Renal cortex interstitium (tissue), 11 donors: ENCODE results near the gene MED23. TPM values are rescaled to one million over a fixed set of nuclear protein-coding genes. Genes with fewer than 3 reads are reported as not detected.

Experiments
- DNase-seq, 11 donors: peaks; one replicate each; pipeline ENCODE4 v3.0.0-alpha.2; 2013; ENCODE audit warnings: low read depth in 9 of 11, low spot score in 4 of 11; ENCODE audit errors: extremely low read depth in 1 of 11
- polyA plus RNA-seq, 3 donors: library from polyadenylated mRNA; unstranded; fragments of 120-200 nt; gene quantifications; one replicate each; pipeline ENCODE4 v1.2.1, GENCODE V29; 2013; ENCODE audit not compliant: insufficient read length in 3 of 3

Gene MED23
- polyA plus RNA-seq, 3 donors = 43.6 to 63.0 (median 54.6) TPM

- no peak for DNase-seq
Measured at GRCh38 chr6:131592935-131593334, 35.1 kb downstream of the MED23 start.

GRCh38 chr6:131588643-131589042 is 39.4 kb downstream of the MED23 start:
- DNase-seq = no peak

GRCh38 chr6:131587909-131588308 is 40.1 kb downstream of the MED23 start:
- DNase-seq = no peak

- no peak for DNase-seq
Measured at GRCh38 chr6:131586543-131586942, 41.5 kb downstream of the MED23 start.

- no peak for DNase-seq
Measured at GRCh38 chr6:131581523-131581922, 46.5 kb downstream of the MED23 start.

GRCh38 chr6:131575834-131576478 is 52.1 kb downstream of the MED23 start:
- DNase-seq = no peak

- DNase-seq = no peak
Measured at GRCh38 chr6:131574686-131575085, 53.4 kb downstream of the MED23 start.

- DNase-seq = peak in 2 of 11 donors; percentile 3 to 5
Measured at GRCh38 chr6:131574133-131574532, 53.9 kb downstream of the MED23 start.

GRCh38 chr6:131572686-131573415 is 55.2 kb downstream of the MED23 start, which contains the start of gene ARG1:
Gene ARG1 (plus strand): TSS chr6:131573226. CDS start chr6:131573283, 57 bp downstream.
- no peak for DNase-seq

- no peak for DNase-seq
Measured at GRCh38 chr6:131568726-131569125, 59.3 kb downstream of the MED23 start.

- DNase-seq = no peak
Measured at GRCh38 chr6:131565056-131565455, 63.0 kb downstream of the MED23 start.

- DNase-seq = no peak
Measured at GRCh38 chr6:131561925-131562707, 65.9 kb downstream of the MED23 start.

GRCh38 chr6:131558922-131559321 is 69.1 kb downstream of the MED23 start:
- DNase-seq = no peak

- no peak for DNase-seq
Measured at GRCh38 chr6:131555992-131556391, 72.0 kb downstream of the MED23 start.

GRCh38 chr6:131552572-131552971 is 75.5 kb downstream of the MED23 start:
- no peak for DNase-seq

GRCh38 chr6:131551902-131552301 is 76.1 kb downstream of the MED23 start:
- DNase-seq = no peak

- no peak for DNase-seq
Measured at GRCh38 chr6:131549811-131550210, 78.2 kb downstream of the MED23 start.

GRCh38 chr6:131548441-131548840 is 79.6 kb downstream of the MED23 start:
- DNase-seq = no peak

GRCh38 chr6:131547488-131547887 is 80.6 kb downstream of the MED23 start:
- DNase-seq = no peak

GRCh38 chr6:131545317-131545716 is 82.7 kb downstream of the MED23 start:
- DNase-seq = no peak
